ENCODE data around the gene DCAKD.

DCAKD gene

GRCh38 chr17:45051060-45051719, at the start of gene DCAKD:
Gene DCAKD, minus strand, starts transcription at chr17:45051632. Its CDS starts 16,747 bp downstream, at chr17:45034885.
- in situ Hi-C loops (cut with MboI; ENCODE audit: low sequenced_read_pairs), result no loop called here

GRCh38 chr17:45098869-45099616, 47.6 kb upstream of the DCAKD start:
- in situ Hi-C loops (cut with MboI; ENCODE audit: low sequenced_read_pairs), result loop anchor here (10.0 kb wide), 1 partner anchor 174 kb away; no protein-coding TSS in a partner anchor

- in situ Hi-C loops (cut with MboI; ENCODE audit: low sequenced_read_pairs), result loop anchor here (10.0 kb wide), 1 partner anchor 173 kb away; no protein-coding TSS in a partner anchor
These were observed 46.8 kb upstream of the DCAKD start for GRCh38 chr17:45098081-45098868.

- in situ Hi-C loops (cut with MboI; ENCODE audit: low sequenced_read_pairs), result loop anchor here (10.0 kb wide), 1 partner anchor 172 kb away; no protein-coding TSS in a partner anchor
These were observed 45.5 kb upstream of the DCAKD start for GRCh38 chr17:45096926-45097325.

GRCh38 chr17:45096141-45096540, 44.7 kb upstream of the DCAKD start:
- in situ Hi-C loops (cut with MboI; ENCODE audit: low sequenced_read_pairs), result loop anchor here (10.0 kb wide), 1 partner anchor 171 kb away; no protein-coding TSS in a partner anchor

GRCh38 chr17:45093444-45094110, 42.1 kb upstream of the DCAKD start:
- in situ Hi-C loops (cut with MboI; ENCODE audit: low sequenced_read_pairs), result loop anchor here (10.0 kb wide), 1 partner anchor 169 kb away; no protein-coding TSS in a partner anchor

GRCh38 chr17:45092911-45093430, 41.5 kb upstream of the DCAKD start:
- in situ Hi-C loops (cut with MboI; ENCODE audit: low sequenced_read_pairs), result loop anchor here (10.0 kb wide), 1 partner anchor 168 kb away; no protein-coding TSS in a partner anchor

- in situ Hi-C loops (cut with MboI; ENCODE audit: low sequenced_read_pairs), result loop anchor here (10.0 kb wide), 1 partner anchor 167 kb away; no protein-coding TSS in a partner anchor
These were observed 40.5 kb upstream of the DCAKD start for GRCh38 chr17:45091778-45092425.

GRCh38 chr17:45090711-45091110, 39.3 kb upstream of the DCAKD start:
- in situ Hi-C loops (cut with MboI; ENCODE audit: low sequenced_read_pairs), result loop anchor here (10.0 kb wide), 1 partner anchor 166 kb away; no protein-coding TSS in a partner anchor

- in situ Hi-C loops (cut with MboI; ENCODE audit: low sequenced_read_pairs), result no loop called here
These were observed 37.3 kb upstream of the DCAKD start for GRCh38 chr17:45088741-45089140.

- in situ Hi-C loops (cut with MboI; ENCODE audit: low sequenced_read_pairs), result no loop called here
These were observed 36.5 kb upstream of the DCAKD start for GRCh38 chr17:45087978-45088377.

- in situ Hi-C loops (cut with MboI; ENCODE audit: low sequenced_read_pairs), result no loop called here
These were observed 36.1 kb upstream of the DCAKD start for GRCh38 chr17:45087504-45087975.

- in situ Hi-C loops (cut with MboI; ENCODE audit: low sequenced_read_pairs), result no loop called here
These were observed 35.6 kb upstream of the DCAKD start for GRCh38 chr17:45086865-45087503.

- in situ Hi-C loops (cut with MboI; ENCODE audit: low sequenced_read_pairs), result no loop called here
These were observed 35.0 kb upstream of the DCAKD start for GRCh38 chr17:45086391-45086790.

- in situ Hi-C loops (cut with MboI; ENCODE audit: low sequenced_read_pairs), result no loop called here
These were observed 29.7 kb upstream of the DCAKD start for GRCh38 chr17:45081047-45081703.

GRCh38 chr17:45077643-45078042, 26.2 kb upstream of the DCAKD start:
- in situ Hi-C loops (cut with MboI; ENCODE audit: low sequenced_read_pairs), result no loop called here

- in situ Hi-C loops (cut with MboI; ENCODE audit: low sequenced_read_pairs), result no loop called here
These were observed 22.1 kb upstream of the DCAKD start for GRCh38 chr17:45073414-45074070.

- in situ Hi-C loops (cut with MboI; ENCODE audit: low sequenced_read_pairs), result no loop called here
These were observed 19.4 kb upstream of the DCAKD start for GRCh38 chr17:45070809-45071208.

All from HL-60/S4 treated with retinoic acid at 250 ng/mL for 4 days and 3 days (cell line).